HG03571 (cell line): ENCODE results near the gene MIF.
A peak's percentile ranks its signal among the peaks of the same experiment; 100 is the strongest.
"Not testable (repeated sequence)": the region's sequence is repeated elsewhere in the genome, so short reads cannot be mapped to it uniquely, and the experiment has no call there.

Experiments used
- ATAC-seq: cut with Tn5 transposase; IDR thresholded peaks from one replicate; pipeline ENCODE4 v1.9.1; 2021; ENCODE audit not compliant: unreplicated experiment

MIF gene

GRCh38 chr22:23893945-23894709, at the start of gene MIF:
TSS of gene MIF (plus strand) at chr22:23894383. CDS start at chr22:23894475, 92 bp downstream.
- peak; percentile 76 for ATAC-seq

DNA sequence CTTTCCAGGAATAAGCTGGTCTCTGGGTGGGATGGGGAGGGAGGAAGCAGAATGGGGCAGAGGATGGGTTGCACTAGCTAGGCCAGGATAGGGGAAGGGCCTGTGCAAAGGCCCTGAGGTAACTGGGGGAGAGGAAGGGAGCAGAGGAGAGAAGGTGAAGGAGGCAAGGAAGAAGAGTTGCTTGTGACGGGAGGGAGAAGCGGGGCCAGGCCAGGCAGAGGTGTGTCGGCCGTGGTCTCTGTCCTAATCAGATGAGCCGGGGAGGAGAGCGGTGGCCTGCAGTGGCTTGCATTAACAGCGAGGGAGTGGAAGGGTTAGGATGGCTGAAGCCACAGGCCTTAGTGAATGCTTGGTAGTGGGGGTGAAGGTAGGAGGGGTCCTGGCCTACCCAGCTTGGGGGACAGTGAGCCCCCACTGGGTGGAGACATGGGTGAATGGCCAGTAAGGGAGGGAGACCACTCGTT, 49.4 kb upstream of the MIF start:
- no peak for ATAC-seq

- ATAC-seq = no peak
Observed at GRCh38 chr22:23845265-23846080, 48.7 kb upstream of the MIF start.

DNA sequence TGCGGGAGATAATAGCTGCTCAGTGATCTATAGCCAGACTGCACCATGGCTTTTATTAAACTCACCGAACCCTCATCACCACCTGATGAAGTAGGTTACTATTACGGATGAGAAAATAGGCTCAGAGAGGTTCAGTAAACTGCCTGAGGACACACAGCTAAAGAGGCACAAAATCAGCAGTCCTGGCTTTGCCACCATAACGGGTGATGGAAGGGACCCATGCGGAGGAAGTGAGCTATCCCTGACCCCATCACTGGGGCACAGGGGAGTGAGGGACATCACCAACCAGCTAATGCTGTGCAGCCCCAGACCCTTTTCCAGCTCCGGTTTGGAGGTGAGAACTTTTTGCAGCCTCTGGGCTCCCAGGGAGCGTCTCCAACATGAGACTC, 48.1 kb upstream of the MIF start:
- ATAC-seq = no peak

DNA sequence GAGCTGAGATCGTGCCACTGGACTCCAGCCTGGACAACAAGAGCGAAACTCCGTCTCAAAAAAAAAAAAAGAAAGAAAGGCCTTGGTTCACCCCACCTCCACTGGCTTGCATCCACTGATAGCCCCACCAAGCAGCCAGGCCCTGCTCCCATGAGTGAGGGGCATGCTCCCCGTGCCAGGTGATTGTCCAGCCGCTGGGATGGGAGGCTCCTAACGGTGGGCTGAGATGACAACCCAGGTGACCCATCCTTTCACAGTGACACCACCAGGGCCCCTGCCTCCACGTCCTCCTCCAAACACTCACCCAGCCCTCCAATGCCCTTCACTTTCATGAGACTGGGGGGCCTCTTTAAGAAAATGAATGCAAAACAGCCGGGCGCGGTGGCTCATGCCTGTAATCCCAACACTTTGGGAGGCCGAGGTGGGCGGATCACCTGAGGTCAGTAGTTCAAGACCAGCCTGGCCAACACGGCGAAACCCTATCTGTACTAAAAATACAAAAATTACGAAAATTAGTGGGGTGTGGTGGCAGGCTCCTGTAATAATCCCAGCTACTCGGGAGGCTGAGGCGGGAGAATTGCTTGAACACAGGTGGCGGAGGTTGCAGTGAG, 46.8 kb upstream of the MIF start:
- no peak for ATAC-seq

GRCh38 chr22:23847991-23848864, 46.0 kb upstream of the MIF start:
- no peak for ATAC-seq

GRCh38 chr22:23849009-23850006, 44.9 kb upstream of the MIF start:
- no peak for ATAC-seq

GRCh38 chr22:23850136-23850611, 44.0 kb upstream of the MIF start:
- peak; percentile 66 for ATAC-seq

GRCh38 chr22:23856721-23857605, 37.2 kb upstream of the MIF start:
- ATAC-seq = peak; percentile 24

GRCh38 chr22:23857606-23858483, 36.3 kb upstream of the MIF start, which contains the start of gene SLC2A11:
TSS of gene SLC2A11 (plus strand) at chr22:23857875. CDS start at chr22:23858000, 125 bp downstream.
- ATAC-seq = peak; percentile 78

- ATAC-seq = no peak
Observed at GRCh38 chr22:23858484-23858815, 35.7 kb upstream of the MIF start.

DNA sequence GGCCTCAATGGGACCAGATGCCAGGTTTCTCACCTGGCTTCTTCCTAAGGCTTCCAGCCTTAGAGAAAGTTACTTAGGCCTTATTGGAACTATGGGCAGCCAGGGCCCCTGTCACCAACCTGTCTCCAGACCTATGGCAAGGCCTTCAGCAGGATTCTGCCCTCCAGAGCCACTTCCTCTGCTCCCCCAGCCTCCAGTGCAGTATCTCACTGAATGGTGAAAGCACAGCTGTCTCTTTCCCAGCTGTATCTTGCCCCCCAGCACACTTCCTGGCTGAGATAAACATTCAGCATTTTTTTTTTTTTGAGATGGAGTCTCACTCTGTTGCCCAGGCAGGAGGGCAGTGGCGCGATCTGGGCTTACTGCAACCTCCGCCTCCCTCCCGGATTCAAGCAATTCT, 35.0 kb upstream of the MIF start:
- ATAC-seq = no peak

DNA sequence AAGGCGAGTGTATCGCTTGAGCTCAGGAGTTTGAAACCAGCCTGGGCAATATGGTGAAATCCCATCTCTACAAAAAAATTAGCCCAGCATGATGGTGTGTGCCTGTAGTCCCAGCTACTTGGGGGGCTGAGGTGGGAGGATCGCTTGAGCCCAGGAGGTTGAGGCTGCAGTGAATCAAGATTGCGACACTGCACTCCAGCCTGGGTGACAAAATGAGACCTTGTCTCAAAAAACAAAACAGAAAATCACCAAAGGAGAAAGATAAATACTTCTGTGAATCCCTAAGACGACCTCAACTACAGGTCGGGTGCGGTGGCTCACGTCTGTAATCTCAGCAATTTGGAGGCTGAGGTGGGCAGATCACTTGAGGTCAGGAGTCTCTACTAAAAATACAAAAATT, 34.0 kb upstream of the MIF start:
- ATAC-seq = not testable (repeated sequence)

GRCh38 chr22:23862103-23862502, 32.1 kb upstream of the MIF start:
- ATAC-seq = no peak

DNA sequence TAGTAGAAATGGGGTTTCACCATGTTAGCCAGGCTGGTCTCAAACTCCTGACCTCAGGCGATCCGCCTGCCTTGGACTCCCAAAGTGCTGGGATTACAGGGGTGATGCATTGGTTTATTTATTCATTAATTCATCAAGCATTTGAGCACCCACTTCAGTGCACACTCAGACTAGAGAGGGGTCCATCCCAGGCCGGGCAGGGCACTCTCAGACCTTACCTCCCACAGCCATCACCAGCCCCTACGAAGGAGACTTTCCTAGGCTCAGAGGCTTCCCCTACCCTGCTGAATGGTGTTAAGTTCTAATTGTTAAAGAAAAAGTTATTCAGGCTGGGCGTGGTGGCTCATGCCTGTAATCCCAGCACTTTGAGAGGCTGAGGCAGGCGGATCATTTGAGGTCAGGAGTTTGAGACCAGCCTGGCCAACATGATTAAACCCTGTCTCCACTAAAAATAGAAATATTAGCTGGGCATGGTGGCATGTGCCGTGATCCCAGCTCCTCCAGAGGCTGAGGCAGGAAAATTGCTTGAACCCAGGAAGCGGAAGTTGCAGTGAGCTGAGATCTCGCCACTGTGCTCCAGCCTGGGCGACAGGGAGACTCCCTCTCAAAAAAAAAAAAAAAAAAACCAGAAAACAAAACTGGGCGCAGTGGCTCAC, 29.6 kb upstream of the MIF start:
- ATAC-seq = not testable (repeated sequence)

DNA sequence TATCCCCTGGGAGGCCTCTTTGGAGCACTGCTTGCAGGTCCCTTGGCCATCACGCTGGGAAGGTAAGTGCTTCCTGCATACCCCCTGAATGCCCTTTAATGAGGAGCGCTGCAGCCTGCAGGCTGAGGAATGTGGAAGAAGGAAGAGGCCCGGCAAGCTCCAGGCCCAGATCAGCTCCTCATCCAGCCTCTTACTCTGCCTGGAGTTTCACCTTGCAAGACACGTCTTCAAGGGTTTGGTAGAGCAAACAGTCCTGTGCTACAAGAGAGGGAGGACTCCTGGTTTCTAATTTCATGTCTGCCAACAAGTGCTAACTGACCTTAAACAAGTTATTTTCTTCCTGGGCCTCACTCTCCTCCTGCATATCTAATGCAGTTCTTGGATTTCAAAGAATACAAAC, 25.6 kb upstream of the MIF start:
- ATAC-seq = no peak

- no peak for ATAC-seq
Observed at GRCh38 chr22:23874871-23875270, 19.3 kb upstream of the MIF start.
